A673 (cell line): ENCODE data around the gene BID. TPM values are rescaled to one million over a fixed set of nuclear protein-coding genes. Genes with fewer than 3 reads are reported as not detected.

ENCODE experiments used
- BruUV-seq: library from RNA; stranded (reverse); fragments of 400-500 nt; replicated peaks from 2 replicates; lab custom pipeline; 2021; lab: Mats Ljungman, UMichigan
- CTCF ChIA-PET: fragments of 300-600 bp; sonication (Branson Sonifier 250); formaldehyde crosslinking; loops from one replicate; lab custom pipeline; 2022; ENCODE audit warnings: antibody characterized with exemption; lab: Charles Lee
- POLR2A ChIA-PET: fragments of 300-600 bp; sonication (Branson Sonifier 250); formaldehyde crosslinking; loops from one replicate; lab custom pipeline; 2022; ENCODE audit warnings: antibody characterized with exemption; ENCODE audit not compliant: low non-redundant PET; lab: Charles Lee
- DNase-seq: peaks from one replicate; pipeline ENCODE4 v3.0.0-alpha.2; 2015; ENCODE audit warnings: low spot score
- H3K27ac ChIP-seq: fragments of 200-600 bp; sonication (generic); 2 replicates; pipeline ENCODE4 v1.5.1; 2016; ENCODE audit warnings: mixed run types, low read depth, mild to moderate bottlenecking, mixed read lengths, antibody characterized with exemption, low read length; ENCODE audit not compliant: poor library complexity, severe bottlenecking
- H3K27me3 ChIP-seq: fragments of 200-600 bp; sonication (generic); replicated peaks from 2 replicates; pipeline ENCODE4 v1.6.1; 2017; ENCODE audit warnings: mixed run types, low read depth, mild to moderate bottlenecking, mixed read lengths, antibody characterized with exemption, low read length; ENCODE audit not compliant: insufficient read depth, poor library complexity
- H3K36me3 ChIP-seq: fragments of 200-600 bp; sonication (generic); 2 replicates; pipeline ENCODE4 v1.6.1; 2016; ENCODE audit warnings: mixed run types, mild to moderate bottlenecking, mixed read lengths, antibody characterized with exemption, low read length; ENCODE audit not compliant: insufficient read depth, poor library complexity, severe bottlenecking
- H3K4me1 ChIP-seq: fragments of 200-600 bp; sonication (generic); 2 replicates; pipeline ENCODE4 v1.6.1; 2017; ENCODE audit warnings: mixed run types, mild to moderate bottlenecking, mixed read lengths, antibody characterized with exemption, low read length; ENCODE audit not compliant: insufficient read depth, poor library complexity, severe bottlenecking
- H3K4me3 ChIP-seq: fragments of 200-600 bp; sonication (generic); 2 replicates; pipeline ENCODE4 v1.5.1; 2016; ENCODE audit warnings: low read depth, mixed run types, mild to moderate bottlenecking, mixed read lengths, low read length; ENCODE audit not compliant: poor library complexity, severe bottlenecking
- H3K9me3 ChIP-seq: fragments of 200-600 bp; sonication (generic); 2 replicates; pipeline ENCODE4 v1.6.1; 2016; ENCODE audit warnings: mixed run types, low read depth, mild to moderate bottlenecking, mixed read lengths, antibody characterized with exemption, low read length; ENCODE audit not compliant: poor library complexity, severe bottlenecking
- EZH2 ChIP-seq: fragments of 200-600 bp; sonication (generic); IDR thresholded peaks from 2 replicates; pipeline ENCODE4 v1.6.1; 2017; ENCODE audit warnings: borderline replicate concordance, low read depth, mild to moderate bottlenecking, mixed read lengths, antibody characterized with exemption, low read length; ENCODE audit not compliant: poor library complexity, severe bottlenecking
- intact Hi-C: fragments of 100-400 bp; cut with micrococcal nuclease; formaldehyde crosslinking; loops from one replicate; pipeline ENCODE4 v1.10.0; 2022; ENCODE audit not compliant: unreplicated experiment
- total RNA-seq: library from RNA; stranded (reverse); gene quantifications from 2 replicates; pipeline ENCODE4 v1.2.3, GENCODE V29; 2021
- TF ChIP-seq, protein P1 (sequence below): fragments of 300-800, 200-600 bp; sonication (generic); conservative IDR thresholded peaks from 2 replicates; pipeline ENCODE4 v1.5.1; 2017; ENCODE audit warnings: low read depth, mild to moderate bottlenecking, antibody characterized with exemption, low read length, moderate library complexity, mixed read lengths

Gene BID
- total RNA-seq, 1 experiment from 2014 or later = 74.6 TPM

DNA sequence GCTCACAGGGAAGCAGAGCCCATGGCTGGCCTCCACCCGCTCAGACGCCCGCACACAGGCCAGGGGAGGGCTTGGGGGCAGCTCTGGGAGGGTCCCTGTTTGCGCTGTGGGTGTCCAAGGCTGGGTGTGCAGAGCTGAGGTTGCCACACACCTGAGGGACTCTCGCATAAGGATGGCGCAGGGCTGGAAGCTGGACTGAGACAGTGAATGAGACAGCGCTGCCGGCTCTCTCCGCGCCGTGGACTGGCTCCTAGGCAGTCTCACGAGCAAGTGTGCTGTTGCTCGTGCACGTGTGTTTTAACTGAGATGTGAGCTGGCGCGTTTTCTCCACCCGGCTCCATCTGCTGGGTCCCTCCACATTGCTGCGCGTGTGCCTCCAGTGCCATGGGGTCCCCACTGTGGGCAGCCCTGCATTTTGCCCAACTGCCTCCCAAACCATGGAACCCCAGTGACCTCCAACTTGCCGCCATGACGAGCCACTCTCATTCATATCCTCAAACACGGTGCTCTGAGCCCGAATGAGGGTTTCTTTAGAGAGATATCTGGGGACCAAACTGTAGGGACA, 4.2 kb upstream of the BID start:
- ChIA-PET CTCF (no interaction called here), POLR2A (no interaction called here)
- no peak for DNase-seq
- no peaks in the 10 kb centered on the region for H3K36me3 ChIP-seq
- no peak for TF ChIP-seq EZH2
- TF ChIP-seq, protein P1, sequence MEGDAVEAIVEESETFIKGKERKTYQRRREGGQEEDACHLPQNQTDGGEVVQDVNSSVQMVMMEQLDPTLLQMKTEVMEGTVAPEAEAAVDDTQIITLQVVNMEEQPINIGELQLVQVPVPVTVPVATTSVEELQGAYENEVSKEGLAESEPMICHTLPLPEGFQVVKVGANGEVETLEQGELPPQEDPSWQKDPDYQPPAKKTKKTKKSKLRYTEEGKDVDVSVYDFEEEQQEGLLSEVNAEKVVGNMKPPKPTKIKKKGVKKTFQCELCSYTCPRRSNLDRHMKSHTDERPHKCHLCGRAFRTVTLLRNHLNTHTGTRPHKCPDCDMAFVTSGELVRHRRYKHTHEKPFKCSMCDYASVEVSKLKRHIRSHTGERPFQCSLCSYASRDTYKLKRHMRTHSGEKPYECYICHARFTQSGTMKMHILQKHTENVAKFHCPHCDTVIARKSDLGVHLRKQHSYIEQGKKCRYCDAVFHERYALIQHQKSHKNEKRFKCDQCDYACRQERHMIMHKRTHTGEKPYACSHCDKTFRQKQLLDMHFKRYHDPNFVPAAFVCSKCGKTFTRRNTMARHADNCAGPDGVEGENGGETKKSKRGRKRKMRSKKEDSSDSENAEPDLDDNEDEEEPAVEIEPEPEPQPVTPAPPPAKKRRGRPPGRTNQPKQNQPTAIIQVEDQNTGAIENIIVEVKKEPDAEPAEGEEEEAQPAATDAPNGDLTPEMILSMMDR = no peak
- H3K9me3 ChIP-seq = no peaks in the 10 kb centered on the region
- no TSS peak for BruUV-seq
- intact Hi-C loops = no loop called here
- H3K4me1 ChIP-seq = peaks cover 26% of the 10 kb centered on the region
- no peaks in the 10 kb centered on the region for H3K27me3 ChIP-seq
- no peak overlapping the region for H3K4me3 ChIP-seq
- H3K27ac ChIP-seq = no peak overlapping the region

DNA sequence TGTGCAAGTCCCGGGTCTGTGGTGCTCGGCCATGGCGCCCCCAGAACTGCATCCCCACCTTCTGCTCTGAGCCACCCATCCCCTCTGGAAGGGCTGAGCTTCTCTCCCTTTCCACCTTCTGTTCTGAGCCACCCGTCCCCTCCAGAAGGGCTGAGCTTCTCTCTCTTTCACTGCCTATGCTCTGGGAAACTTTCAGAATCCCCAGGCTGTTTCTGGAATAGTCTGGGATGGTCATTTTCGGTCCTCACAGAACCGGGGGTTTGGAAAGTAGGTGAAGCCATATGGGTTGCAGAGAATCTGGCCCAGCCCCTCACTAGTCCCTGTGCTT, 3.4 kb upstream of the BID start:
- no peaks in the 10 kb centered on the region for H3K9me3 ChIP-seq
- intact Hi-C loops = no loop called here
- BruUV-seq = no TSS peak
- H3K36me3 ChIP-seq = no peaks in the 10 kb centered on the region
- CTCF ChIA-PET = interaction anchor here (0.5 kb wide), 1 partner anchor 218 kb away, joined by 13 read pairs; no protein-coding TSS in a partner anchor
- POLR2A ChIA-PET = no interaction called here
- H3K27ac ChIP-seq = no peak overlapping the region
- no peak overlapping the region for H3K4me3 ChIP-seq
- DNase-seq = no peak
- peaks cover 26% of the 10 kb centered on the region for H3K4me1 ChIP-seq
- no peak for TF ChIP-seq EZH2
- TF ChIP-seq, protein P1 = no peak
- H3K27me3 ChIP-seq = no peaks in the 10 kb centered on the region

DNA sequence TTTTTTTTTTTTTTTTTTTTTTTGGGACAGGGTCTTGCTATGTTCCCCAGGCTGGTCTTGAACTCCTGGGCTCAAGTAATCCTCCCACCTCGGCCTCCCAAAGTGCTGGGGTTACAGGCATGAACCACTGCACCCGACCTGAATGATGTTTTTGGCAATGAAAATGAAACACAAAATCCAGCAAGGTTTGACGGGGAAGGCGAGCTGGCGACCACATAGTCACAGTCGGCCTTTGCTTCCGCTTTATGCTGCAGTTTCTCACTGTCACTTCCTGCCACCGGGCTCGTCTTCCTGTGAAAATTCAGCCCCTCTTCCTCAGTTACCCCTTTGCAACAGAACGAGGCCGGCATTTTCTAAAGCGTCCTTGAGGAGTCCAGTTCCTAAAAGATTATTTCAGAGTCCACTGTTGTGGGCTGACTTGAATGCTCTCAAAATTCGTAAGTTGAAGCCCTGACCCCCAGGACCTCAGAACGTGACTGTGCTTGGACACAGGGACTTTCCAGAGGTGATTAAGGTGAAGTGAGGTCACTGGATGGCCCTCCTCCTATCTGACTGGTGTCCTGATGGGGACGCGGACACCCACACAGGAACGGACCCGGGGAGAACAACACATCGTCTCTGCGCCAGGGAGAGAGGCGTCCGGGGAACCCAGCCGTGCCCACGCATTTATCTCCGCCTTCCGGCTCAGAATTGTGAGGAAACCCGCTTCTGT, 2.9 kb upstream of the BID start:
- POLR2A ChIA-PET = interaction anchor here (0.7 kb wide), 1 partner anchor 144 kb away, joined by 21 read pairs; no protein-coding TSS in a partner anchor
- no peaks in the 10 kb centered on the region for H3K9me3 ChIP-seq
- H3K4me3 ChIP-seq = no peak overlapping the region
- no peak for TF ChIP-seq EZH2
- TF ChIP-seq, protein P1 = no peak
- intact Hi-C loops = no loop called here
- CTCF ChIA-PET = interaction anchor here (0.5 to 0.6 kb wide), 2 partner anchors 8 to 218 kb away, joined by 4 to 13 read pairs; no protein-coding TSS in a partner anchor
- peaks cover 25% of the 10 kb centered on the region for H3K4me1 ChIP-seq
- no peaks in the 10 kb centered on the region for H3K36me3 ChIP-seq
- H3K27ac ChIP-seq = no peak overlapping the region
- no peak for DNase-seq
- no TSS peak for BruUV-seq
- H3K27me3 ChIP-seq = no peaks in the 10 kb centered on the region
